SJCRH30 (cell line): ENCODE measurements around the gene CDH4. TPM values are rescaled to one million over a fixed set of nuclear protein-coding genes. Genes with fewer than 3 reads are reported as not detected.

Source experiments
- DNase-seq, 2 experiments: peaks; one replicate each; pipeline ENCODE4 v3.0.0-alpha.2; 2015 to 2020
- H3K27ac ChIP-seq: fragments of 250-450 bp; sonication (Bioruptor Pico); 2 replicates; pipeline ENCODE4 v1.5.1; 2020; ENCODE audit warnings: mild to moderate bottlenecking, moderate library complexity
- H3K27me3 ChIP-seq: fragments of 250-450 bp; sonication (Bioruptor Pico); 2 replicates; pipeline ENCODE4 v1.5.1; 2020; ENCODE audit warnings: mild to moderate bottlenecking, moderate library complexity
- H3K36me3 ChIP-seq: fragments of 250-450 bp; sonication (Bioruptor Pico); 2 replicates; pipeline ENCODE4 v1.5.1; 2020; ENCODE audit warnings: mild to moderate bottlenecking, moderate library complexity
- H3K4me1 ChIP-seq: fragments of 250-450 bp; sonication (Bioruptor Pico); 2 replicates; pipeline ENCODE4 v1.5.1; 2020; ENCODE audit warnings: mild to moderate bottlenecking, moderate library complexity
- H3K4me3 ChIP-seq: fragments of 250-450 bp; sonication (Bioruptor Pico); 2 replicates; pipeline ENCODE4 v1.5.1; 2020; ENCODE audit warnings: mild to moderate bottlenecking, moderate library complexity
- H3K9me3 ChIP-seq: fragments of 250-450 bp; sonication (Bioruptor Pico); replicated peaks from 2 replicates; pipeline ENCODE4 v1.5.1; 2020; ENCODE audit warnings: mild to moderate bottlenecking, moderate library complexity
- total RNA-seq: library from RNA; depleted of rRNA; stranded (reverse); fragments of >200 nt; shearing (Covaris generic); gene quantifications from 2 replicates; pipeline ENCODE4 v1.2.3, GENCODE V29; 2014

CDH4 gene
- total RNA-seq, 1 experiment from 2014 or later: 0.06 TPM

DNA sequence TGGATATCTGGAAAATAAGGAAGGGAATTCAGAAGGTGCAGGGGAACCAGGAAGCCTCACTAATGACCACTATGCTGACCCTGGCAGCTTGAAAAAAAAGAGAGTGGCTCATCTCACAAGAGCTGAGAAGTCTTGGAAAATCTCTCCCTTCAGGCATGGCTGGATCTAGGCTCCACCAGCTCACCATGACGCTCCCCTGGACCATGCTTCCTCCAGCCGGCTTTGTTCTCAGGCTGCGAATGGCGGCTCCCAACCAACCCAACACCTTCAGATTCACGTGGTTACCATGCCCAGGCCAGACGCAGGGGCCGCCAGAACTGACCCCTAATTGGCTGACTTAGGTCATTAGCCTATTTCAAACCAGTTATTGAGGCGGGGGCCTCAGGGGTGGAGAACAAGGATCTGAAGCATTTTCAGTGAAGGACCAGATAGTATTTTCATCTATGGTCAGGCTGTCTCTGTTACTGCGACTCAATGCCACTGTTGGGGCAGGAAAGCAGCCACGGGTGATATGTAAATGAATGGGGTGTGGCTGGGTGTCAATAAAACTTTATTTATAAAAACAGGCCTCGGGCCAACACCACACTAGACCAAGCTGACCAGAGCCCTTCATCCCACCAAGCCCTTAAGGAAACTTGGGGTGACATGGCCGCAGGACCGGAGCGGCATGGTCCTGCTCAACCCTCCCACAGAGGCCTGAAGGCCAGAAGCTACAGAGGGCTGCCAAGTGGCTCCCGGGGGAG lies 653.9 kb downstream of the CDH4 start:
- Histone ChIP-seq H3K4me3 (no peak overlapping the region), H3K4me1 (no peaks in the 10 kb centered on the region)
- no peak for DNase-seq

DNA sequence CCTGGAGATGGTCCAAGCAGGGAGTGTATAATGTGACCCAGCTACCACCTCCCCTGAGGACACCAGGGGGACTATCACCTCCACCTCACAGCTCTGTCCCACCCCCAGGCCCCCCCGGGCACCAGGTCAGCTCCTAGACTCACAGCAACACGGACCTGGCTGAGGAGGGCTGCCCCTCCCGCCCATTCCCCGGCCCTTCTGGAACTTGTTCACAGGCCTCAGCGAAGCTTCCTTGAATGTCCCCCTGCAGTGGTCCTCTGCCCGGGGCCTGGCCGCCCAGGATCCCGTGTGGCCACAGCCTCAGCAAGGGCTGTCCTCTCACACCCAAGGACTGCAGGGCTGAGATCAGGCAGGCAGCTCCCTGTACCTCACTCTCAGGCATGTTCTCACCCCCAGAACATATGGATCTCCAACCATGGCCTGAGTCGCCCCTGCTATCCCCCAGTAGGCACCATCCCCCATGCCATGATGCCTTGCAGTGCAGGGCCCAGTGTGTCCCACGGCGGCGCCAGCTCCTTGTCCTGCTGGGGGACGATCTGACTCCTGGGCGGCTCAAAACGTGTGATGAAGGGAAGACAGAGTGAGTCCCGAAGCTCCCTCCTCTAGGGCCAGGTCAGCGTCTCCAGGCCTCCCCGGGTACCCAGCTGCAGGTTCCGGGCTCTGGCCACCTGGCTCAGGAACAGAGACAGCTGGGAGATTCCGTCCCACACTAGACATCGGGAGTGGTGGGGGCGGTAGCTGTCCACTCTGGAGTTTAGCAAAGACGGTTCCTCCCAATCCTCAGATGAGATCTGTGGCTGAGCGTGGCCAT lies 655.2 kb downstream of the CDH4 start:
- Histone ChIP-seq H3K4me1 (no peaks in the 10 kb centered on the region), H3K36me3 (no peaks in the 10 kb centered on the region), H3K27ac (no peak overlapping the region), H3K4me3 (no peak overlapping the region), H3K27me3 (peaks cover 55% of the 10 kb centered on the region), H3K9me3 (peaks cover 4% of the 10 kb centered on the region; the same call in 1 of the 2 replicates)
- DNase-seq: no peak

More for the DNA sequence above, 653.9 kb downstream of the CDH4 start:
- Histone ChIP-seq H3K27me3 (peaks cover 65% of the 10 kb centered on the region), H3K36me3 (no peaks in the 10 kb centered on the region), H3K9me3 (peaks cover 3% of the 10 kb centered on the region; the same call in 1 of the 2 replicates), H3K27ac (no peak overlapping the region)

DNA sequence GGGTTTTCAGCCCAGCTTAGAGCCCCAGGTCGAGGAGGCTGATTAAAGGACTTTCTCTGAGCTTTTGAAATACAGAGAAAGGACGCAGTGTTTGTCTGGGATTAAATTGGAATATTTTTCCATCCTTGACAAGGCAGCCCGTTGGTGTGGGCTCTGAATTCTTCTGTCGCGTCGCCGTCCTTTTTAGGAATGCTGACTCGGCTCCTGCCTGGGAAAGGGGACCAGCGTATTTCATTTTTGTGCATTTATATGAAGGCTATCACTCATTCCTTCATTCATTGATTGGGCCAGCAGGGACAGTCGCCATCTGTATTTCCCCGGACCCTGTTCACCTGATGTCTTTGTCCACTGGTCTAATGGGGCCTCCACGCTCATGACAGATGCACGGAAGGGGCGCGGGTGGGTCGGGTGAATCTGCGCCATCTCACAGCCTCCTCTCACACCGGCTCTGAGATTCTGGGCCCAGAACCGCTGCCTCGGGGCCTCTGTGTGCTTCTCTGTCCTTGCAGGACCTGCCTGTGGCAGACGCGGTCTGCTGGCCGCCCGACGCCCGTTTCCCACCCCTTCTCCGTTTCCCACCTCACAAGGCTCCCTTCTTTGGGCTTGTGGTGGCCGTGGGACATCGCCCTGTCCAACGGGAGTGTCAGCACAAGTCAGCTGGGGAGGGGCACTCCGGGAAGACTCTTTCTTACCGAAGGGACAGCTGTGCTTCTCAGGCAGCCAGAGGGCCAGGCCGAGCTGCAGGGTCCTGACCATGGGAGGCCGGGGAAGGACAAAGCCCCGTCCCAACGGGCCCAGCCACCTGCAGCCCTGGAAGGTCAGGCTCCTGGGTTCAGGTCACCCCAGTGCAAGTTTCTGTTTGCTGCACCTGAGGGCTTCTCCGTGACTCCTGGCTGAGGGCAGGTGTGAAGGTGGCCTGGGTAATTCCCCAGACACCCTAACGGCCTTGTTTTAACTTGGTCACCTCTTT lies 656.3 kb downstream of the CDH4 start:
- peaks cover 55% of the 10 kb centered on the region for H3K27me3 ChIP-seq
- no peak overlapping the region for H3K4me3 ChIP-seq
- H3K36me3 ChIP-seq: no peaks in the 10 kb centered on the region
- DNase-seq: no peak
- no peak overlapping the region for H3K27ac ChIP-seq
- no peaks in the 10 kb centered on the region for H3K4me1 ChIP-seq
- peaks cover 4% of the 10 kb centered on the region; the same call in 1 of the 2 replicates for H3K9me3 ChIP-seq

DNA sequence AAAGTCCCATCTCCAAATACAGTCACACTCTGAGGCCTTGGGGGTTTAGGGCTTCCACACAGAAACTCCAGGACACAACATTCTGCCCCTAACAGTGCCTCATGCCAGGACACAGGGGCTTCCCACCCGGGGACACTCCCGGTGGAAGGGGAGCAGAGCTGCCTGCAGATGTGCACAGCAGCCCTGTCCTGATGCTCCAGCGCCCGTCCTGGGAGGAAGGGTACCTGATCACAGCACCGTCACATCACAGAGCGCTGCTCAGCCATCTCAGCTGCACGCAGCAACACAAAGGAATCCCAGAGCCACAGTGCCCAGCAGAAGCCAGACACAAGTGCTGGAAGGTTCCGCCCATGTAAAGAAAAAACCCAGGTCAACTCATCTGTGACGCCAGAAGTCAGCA lies 657.0 kb downstream of the CDH4 start:
- H3K36me3 ChIP-seq: no peaks in the 10 kb centered on the region
- no peaks in the 10 kb centered on the region for H3K4me1 ChIP-seq
- peaks cover 54% of the 10 kb centered on the region for H3K27me3 ChIP-seq
- no peak for DNase-seq
- H3K27ac ChIP-seq: no peak overlapping the region
- H3K9me3 ChIP-seq: peaks cover 4% of the 10 kb centered on the region; the same call in 1 of the 2 replicates
- no peak overlapping the region for H3K4me3 ChIP-seq

- peaks cover 53% of the 10 kb centered on the region for H3K27me3 ChIP-seq
- no peak overlapping the region for H3K4me3 ChIP-seq
- H3K27ac ChIP-seq: no peak overlapping the region
- H3K9me3 ChIP-seq: peaks cover 4% of the 10 kb centered on the region; the same call in 1 of the 2 replicates
- no peaks in the 10 kb centered on the region for H3K36me3 ChIP-seq
- DNase-seq: no peak
- no peaks in the 10 kb centered on the region for H3K4me1 ChIP-seq
Measured at GRCh38 chr20:61909821-61910220, 657.8 kb downstream of the CDH4 start.

GRCh38 chr20:61911824-61912223 lies 659.8 kb downstream of the CDH4 start:
- H3K27ac ChIP-seq: no peak overlapping the region
- H3K36me3 ChIP-seq: no peaks in the 10 kb centered on the region
- H3K27me3 ChIP-seq: peaks cover 51% of the 10 kb centered on the region
- no peak for DNase-seq
- H3K9me3 ChIP-seq: peaks cover 4% of the 10 kb centered on the region; the same call in 1 of the 2 replicates
- H3K4me3 ChIP-seq: no peak overlapping the region
- H3K4me1 ChIP-seq: no peaks in the 10 kb centered on the region

DNA sequence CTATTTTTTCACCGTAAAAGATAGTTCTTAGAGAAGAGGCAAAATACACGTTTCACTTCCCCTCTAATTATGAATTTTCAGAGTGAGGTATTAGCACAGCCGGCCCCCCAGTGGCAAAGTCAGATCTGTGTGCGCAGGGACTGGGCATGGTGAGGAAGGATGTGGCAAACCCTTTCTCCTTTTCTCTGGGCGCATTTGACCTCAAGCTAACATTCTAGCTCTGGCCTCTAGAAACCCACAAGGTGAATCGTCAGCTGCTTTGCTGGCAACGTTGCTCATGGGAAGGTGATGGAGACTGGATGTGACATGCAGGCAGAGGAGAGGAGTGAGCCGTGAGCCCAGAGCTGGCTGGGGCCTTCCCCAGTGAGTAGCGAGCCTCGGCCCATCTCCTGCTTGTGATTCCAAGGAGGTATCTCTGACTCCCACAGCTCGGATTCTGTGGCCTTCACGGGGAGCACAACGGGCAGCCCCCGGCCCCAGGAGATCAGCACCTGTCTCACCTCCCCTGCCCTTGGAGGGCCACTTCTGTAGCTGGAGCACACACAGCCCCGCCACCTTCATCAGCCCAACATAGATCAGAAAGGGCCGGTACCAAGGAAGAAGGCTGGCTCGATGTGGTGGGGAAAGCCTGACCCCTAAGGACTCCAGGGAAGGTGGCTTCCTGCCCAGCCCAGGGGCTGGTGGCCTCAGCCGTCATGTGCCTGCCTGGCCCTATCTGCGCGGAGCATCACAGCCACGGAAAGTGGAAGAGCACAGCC lies 660.8 kb downstream of the CDH4 start:
- Histone ChIP-seq H3K27ac (no peak overlapping the region), H3K4me3 (no peak overlapping the region), H3K9me3 (peaks cover 4% of the 10 kb centered on the region; the same call in 1 of the 2 replicates), H3K4me1 (no peaks in the 10 kb centered on the region), H3K36me3 (no peaks in the 10 kb centered on the region), H3K27me3 (peaks cover 53% of the 10 kb centered on the region)
- DNase-seq: no peak

- DNase-seq: no peak
- no peaks in the 10 kb centered on the region for H3K36me3 ChIP-seq
- H3K4me1 ChIP-seq: no peaks in the 10 kb centered on the region
- H3K9me3 ChIP-seq: peaks cover 4% of the 10 kb centered on the region; the same call in 1 of the 2 replicates
- no peak overlapping the region for H3K4me3 ChIP-seq
- H3K27me3 ChIP-seq: peaks cover 47% of the 10 kb centered on the region
- no peak overlapping the region for H3K27ac ChIP-seq
Measured at GRCh38 chr20:61913423-61914225, 661.6 kb downstream of the CDH4 start.

DNA sequence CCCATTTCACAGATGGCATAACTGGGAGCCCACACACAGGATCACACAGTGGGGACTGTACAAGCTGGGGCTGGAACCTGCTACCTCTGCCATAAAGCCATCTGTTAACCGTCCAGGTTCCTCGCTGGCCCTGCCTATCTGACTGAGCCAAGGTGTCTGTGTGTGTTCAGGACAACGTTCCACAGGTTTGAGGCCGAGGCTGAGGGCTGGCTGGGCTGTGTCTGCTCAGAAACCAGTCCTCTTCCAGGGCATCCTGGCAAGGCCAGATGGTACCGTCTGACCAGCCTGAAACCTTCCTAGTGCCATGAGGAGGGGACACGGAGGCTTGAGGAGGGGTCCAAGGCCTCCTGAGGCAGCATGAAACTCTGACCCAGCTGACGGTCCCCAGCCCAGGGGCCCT lies 663.0 kb downstream of the CDH4 start:
- no peak for DNase-seq
- H3K27me3 ChIP-seq: peaks cover 41% of the 10 kb centered on the region
- H3K9me3 ChIP-seq: peaks cover 4% of the 10 kb centered on the region; the same call in 1 of the 2 replicates
- H3K27ac ChIP-seq: no peak overlapping the region
- no peaks in the 10 kb centered on the region for H3K4me1 ChIP-seq
- H3K36me3 ChIP-seq: no peaks in the 10 kb centered on the region
- no peak overlapping the region for H3K4me3 ChIP-seq

DNA sequence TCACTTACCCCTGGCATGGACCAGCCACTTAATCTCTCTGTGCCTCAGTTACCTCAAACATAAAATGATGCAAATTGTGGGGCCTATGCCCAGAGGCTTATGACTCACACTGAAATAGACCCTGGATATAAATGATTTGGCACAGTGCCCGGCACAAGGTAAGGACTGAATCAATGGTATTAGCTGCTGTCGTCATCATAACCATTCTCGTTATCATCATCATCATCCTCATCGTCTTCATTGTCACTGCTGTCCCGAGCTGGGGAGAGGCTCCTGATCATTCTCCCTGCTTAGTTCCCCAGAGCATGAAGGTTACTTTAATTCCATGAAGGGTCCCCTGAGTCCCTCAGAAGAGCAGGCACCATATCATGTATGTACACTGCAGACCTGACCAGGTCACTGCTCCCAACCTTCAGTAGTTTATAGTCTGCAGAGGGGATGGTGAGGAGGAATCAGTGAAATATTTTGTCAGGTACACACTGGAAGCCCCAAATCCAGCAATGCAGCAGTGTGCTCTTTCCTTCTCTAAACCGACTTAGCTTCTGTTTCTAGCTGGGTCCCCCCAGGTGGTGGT lies 664.3 kb downstream of the CDH4 start:
- Histone ChIP-seq H3K27me3 (peaks cover 41% of the 10 kb centered on the region), H3K4me1 (no peaks in the 10 kb centered on the region), H3K4me3 (no peak overlapping the region), H3K36me3 (no peaks in the 10 kb centered on the region), H3K27ac (no peak overlapping the region), H3K9me3 (no peaks in the 10 kb centered on the region)
- DNase-seq: no peak

GRCh38 chr20:61917474-61918145 lies 665.5 kb downstream of the CDH4 start:
- H3K9me3 ChIP-seq: no peaks in the 10 kb centered on the region
- no peaks in the 10 kb centered on the region for H3K4me1 ChIP-seq
- no peak overlapping the region for H3K27ac ChIP-seq
- peaks cover 41% of the 10 kb centered on the region for H3K27me3 ChIP-seq
- DNase-seq: no peak
- H3K36me3 ChIP-seq: no peaks in the 10 kb centered on the region
- no peak overlapping the region for H3K4me3 ChIP-seq

DNA sequence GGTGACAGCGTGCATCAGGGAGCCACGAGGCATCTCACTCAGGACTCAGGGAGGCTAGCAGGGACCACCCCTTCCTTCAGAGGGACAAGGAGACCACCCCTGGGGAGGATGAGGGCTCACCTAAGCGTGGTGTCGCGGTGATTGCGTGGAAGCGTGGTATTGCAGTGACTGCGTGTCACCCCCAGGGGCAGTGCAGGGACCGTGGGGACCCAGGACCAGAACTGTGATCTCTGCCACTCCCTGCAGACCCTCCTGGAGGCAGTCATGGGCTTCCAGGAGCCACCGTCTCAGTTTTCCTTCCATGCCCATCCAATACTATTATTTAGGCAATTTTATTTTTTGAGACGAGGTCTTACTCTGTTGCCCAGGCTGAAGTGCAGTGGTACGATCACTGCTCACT lies 666.5 kb downstream of the CDH4 start:
- Histone ChIP-seq H3K4me1 (no peaks in the 10 kb centered on the region), H3K9me3 (no peaks in the 10 kb centered on the region), H3K4me3 (no peak overlapping the region), H3K27me3 (peaks cover 36% of the 10 kb centered on the region), H3K36me3 (no peaks in the 10 kb centered on the region), H3K27ac (no peak overlapping the region)
- peak in 1 of 2 experiments; percentile 28 for DNase-seq
